8988T (cell line): ENCODE results near the gene STT3B.

Source experiments
- DNase-seq: peaks from one replicate; pipeline ENCODE4 v3.0.0; 2011

STT3B gene

GRCh38 chr3:31661286-31661685 is 128.6 kb downstream of the STT3B start:
- DNase-seq = no peak

GRCh38 chr3:31661993-31662670 is 129.4 kb downstream of the STT3B start:
- no peak for DNase-seq

- DNase-seq = no peak
Observed at GRCh38 chr3:31664031-31664430, 131.3 kb downstream of the STT3B start.

GRCh38 chr3:31667582-31667981 is 134.9 kb downstream of the STT3B start:
- DNase-seq = no peak

GRCh38 chr3:31668242-31668641 is 135.5 kb downstream of the STT3B start:
- DNase-seq = no peak

GRCh38 chr3:31670136-31670535 is 137.4 kb downstream of the STT3B start:
- no peak for DNase-seq

GRCh38 chr3:31670722-31671121 is 138.0 kb downstream of the STT3B start:
- DNase-seq = no peak

- DNase-seq = no peak
Observed at GRCh38 chr3:31671451-31671850, 138.7 kb downstream of the STT3B start.

GRCh38 chr3:31671976-31672375 is 139.3 kb downstream of the STT3B start:
- DNase-seq = no peak

- no peak for DNase-seq
Observed at GRCh38 chr3:31673950-31674349, 141.2 kb downstream of the STT3B start.

GRCh38 chr3:31676556-31676955 is 143.8 kb downstream of the STT3B start:
- no peak for DNase-seq

GRCh38 chr3:31680072-31680870 is 147.5 kb downstream of the STT3B start:
- no peak for DNase-seq
